Neural cell (in vitro differentiated cells): ENCODE data around the gene GPSM1. TPM values are rescaled to one million over a fixed set of nuclear protein-coding genes. Genes with fewer than 3 reads are reported as not detected.

ENCODE experiments used
- H2AFZ ChIP-seq: fragments of 200-600, 300-800 bp; sonication (generic), shearing (Covaris generic); 2 replicates; pipeline ENCODE4 v1.6.0; 2014; ENCODE audit warnings: low read depth, mild to moderate bottlenecking, antibody characterized with exemption, low read length, moderate library complexity
- H3F3A ChIP-seq: fragments of 200-600 bp; shearing (Covaris generic); 2 replicates; pipeline ENCODE4 v1.6.1; 2016; ENCODE audit warnings: mild to moderate bottlenecking, moderate library complexity, mixed read lengths, antibody characterized with exemption, low read length; ENCODE audit not compliant: insufficient read depth, poor library complexity, severe bottlenecking
- H3K27ac ChIP-seq: fragments of 200-600, 300-800 bp; sonication (generic), shearing (Covaris generic); 2 replicates; pipeline ENCODE4 v1.5.1; 2014; ENCODE audit warnings: mild to moderate bottlenecking, low read length, moderate library complexity
- H3K27me3 ChIP-seq: fragments of 300-800, 200-600 bp; sonication (generic), shearing (Covaris generic); 2 replicates; pipeline ENCODE4 v1.6.0; 2014; ENCODE audit warnings: mild to moderate bottlenecking, low read depth, low read length, moderate library complexity; ENCODE audit not compliant: insufficient read depth
- H3K36me3 ChIP-seq: fragments of 300-800, 200-600 bp; sonication (generic), shearing (Covaris generic); 2 replicates; pipeline ENCODE4 v1.5.1; 2014; ENCODE audit warnings: mild to moderate bottlenecking, antibody characterized with exemption, low read length, moderate library complexity; ENCODE audit not compliant: insufficient read depth
- H3K4me2 ChIP-seq: fragments of 300-800, 200-600 bp; sonication (generic), shearing (Covaris generic); 2 replicates; pipeline ENCODE4 v1.6.0; 2014; ENCODE audit warnings: mild to moderate bottlenecking, low read length
- H3K4me3 ChIP-seq: fragments of 300-800, 200-600 bp; sonication (generic), shearing (Covaris generic); 2 replicates; pipeline ENCODE4 v1.5.1; 2014; ENCODE audit warnings: mild to moderate bottlenecking, low read length, moderate library complexity
- H3K79me2 ChIP-seq: fragments of 200-600 bp; shearing (Covaris generic); replicated peaks from 2 replicates; pipeline ENCODE4 v1.6.0; 2014; ENCODE audit warnings: mild to moderate bottlenecking, low read length, moderate library complexity; ENCODE audit not compliant: insufficient read depth
- H3K9ac ChIP-seq: fragments of 300-800, 200-600 bp; sonication (generic), shearing (Covaris generic); 2 replicates; pipeline ENCODE4 v1.6.1; 2016; ENCODE audit warnings: mild to moderate bottlenecking, low read length, mixed read lengths
- H3K9me2 ChIP-seq: fragments of 200-600 bp; shearing (Covaris generic); 2 replicates; pipeline ENCODE4 v1.6.1; 2016; ENCODE audit warnings: mild to moderate bottlenecking, low read length, mixed read lengths; ENCODE audit not compliant: insufficient read depth
- H3K9me3 ChIP-seq: fragments of 200-600, 300-800 bp; sonication (generic), shearing (Covaris generic); 2 replicates; pipeline ENCODE4 v1.6.1; 2016; ENCODE audit warnings: mild to moderate bottlenecking, mixed run types, low read length, moderate library complexity, mixed read lengths
- H4K20me1 ChIP-seq: fragments of 200-600 bp; shearing (Covaris generic); 2 replicates; pipeline ENCODE4 v1.6.1; 2016; ENCODE audit warnings: mild to moderate bottlenecking, mixed run types; ENCODE audit not compliant: insufficient read depth
- EP300 ChIP-seq: fragments of 450-650 bp; conservative IDR thresholded peaks from 2 replicates; pipeline ENCODE4 v1.6.1; 2014; ENCODE audit warnings: antibody characterized with exemption, mild to moderate bottlenecking, moderate library complexity; ENCODE audit not compliant: poor library complexity, severe bottlenecking
- EZH2 ChIP-seq: fragments of 200-600, 300-800 bp; shearing (Covaris generic), sonication (generic); IDR thresholded peaks from 2 replicates; pipeline ENCODE4 v1.6.1; 2014; ENCODE audit warnings: antibody characterized with exemption, low read length, borderline replicate concordance, mild to moderate bottlenecking; ENCODE audit not compliant: insufficient read depth, poor library complexity, severe bottlenecking
- MXI1 ChIP-seq: fragments of 450-650 bp; conservative IDR thresholded peaks from 2 replicates; pipeline ENCODE4 v1.6.1; 2014; ENCODE audit warnings: antibody characterized with exemption, mild to moderate bottlenecking; ENCODE audit not compliant: poor library complexity, severe bottlenecking
- POLR2AphosphoS5 ChIP-seq: IDR thresholded peaks from 2 replicates; pipeline ENCODE4 v1.6.1; 2012
- RAD21 ChIP-seq: fragments of 450-650 bp; conservative IDR thresholded peaks from 2 replicates; pipeline ENCODE4 v1.6.1; 2014; ENCODE audit warnings: antibody characterized with exemption, mild to moderate bottlenecking, moderate library complexity
- SMC3 ChIP-seq: fragments of 450-650 bp; conservative IDR thresholded peaks from 2 replicates; pipeline ENCODE4 v1.6.1; 2014; ENCODE audit warnings: antibody characterized with exemption, mild to moderate bottlenecking, moderate library complexity; ENCODE audit not compliant: poor library complexity
- TAF1 ChIP-seq: IDR thresholded peaks from 2 replicates; pipeline ENCODE4 v1.6.1; 2012; ENCODE audit warnings: low read depth
- polyA plus RNA-seq: library from polyadenylated mRNA; depleted of rRNA; stranded (reverse); fragments of >200 nt; gene quantifications from 2 replicates; pipeline ENCODE4 v1.2.3, GENCODE V29; 2014
- TF ChIP-seq, protein P1 (sequence below): IDR thresholded peaks from 2 replicates; pipeline ENCODE4 v1.6.1; 2012; ENCODE audit warnings: borderline replicate concordance
- TF ChIP-seq, protein P2 (sequence below): fragments of 450-650 bp; IDR thresholded peaks from 2 replicates; pipeline ENCODE4 v1.5.1; 2014; ENCODE audit warnings: antibody characterized with exemption, mild to moderate bottlenecking, moderate library complexity; ENCODE audit not compliant: poor library complexity, severe bottlenecking

Gene GPSM1
- polyA plus RNA-seq, 1 donor from 2014 or later = 117 TPM

DNA sequence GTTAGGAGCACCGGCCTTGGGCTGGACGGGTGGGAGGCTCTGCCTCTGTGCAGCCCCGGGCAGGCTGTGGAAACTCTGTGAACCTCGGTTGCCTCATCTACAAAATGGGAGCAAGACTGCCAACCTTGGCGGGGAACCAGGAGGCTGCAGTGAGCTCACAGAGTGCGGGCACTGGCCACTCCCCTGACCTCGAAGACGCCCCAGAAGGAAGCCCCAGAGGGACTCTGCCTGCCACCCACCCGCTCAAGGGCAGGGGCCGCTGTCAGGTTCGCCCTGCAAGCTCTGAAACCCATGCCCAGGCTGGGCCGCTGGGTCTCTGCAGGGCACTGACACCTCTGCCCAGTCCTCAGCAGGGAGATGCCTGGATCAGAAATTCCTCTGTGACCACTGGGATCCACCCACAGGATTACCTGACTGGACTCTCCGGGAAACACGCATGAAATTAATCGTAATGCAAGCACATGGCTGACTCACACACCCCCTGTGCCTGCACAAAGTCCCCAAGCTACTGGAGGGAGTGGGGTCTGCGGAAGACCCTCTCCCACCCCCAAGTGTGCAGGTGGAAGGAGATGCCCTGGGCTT lies 30.8 kb upstream of the GPSM1 start:
- no peak overlapping the region for H3K4me2 ChIP-seq
- H3K9me3 ChIP-seq = no peaks in the 10 kb centered on the region
- TF ChIP-seq SMC3 (no peak), MXI1 (no peak), EZH2 (no peak), TAF1 (no peak), EP300 (no peak), POLR2AphosphoS5 (no peak), RAD21 (no peak)
- TF ChIP-seq, protein P1, sequence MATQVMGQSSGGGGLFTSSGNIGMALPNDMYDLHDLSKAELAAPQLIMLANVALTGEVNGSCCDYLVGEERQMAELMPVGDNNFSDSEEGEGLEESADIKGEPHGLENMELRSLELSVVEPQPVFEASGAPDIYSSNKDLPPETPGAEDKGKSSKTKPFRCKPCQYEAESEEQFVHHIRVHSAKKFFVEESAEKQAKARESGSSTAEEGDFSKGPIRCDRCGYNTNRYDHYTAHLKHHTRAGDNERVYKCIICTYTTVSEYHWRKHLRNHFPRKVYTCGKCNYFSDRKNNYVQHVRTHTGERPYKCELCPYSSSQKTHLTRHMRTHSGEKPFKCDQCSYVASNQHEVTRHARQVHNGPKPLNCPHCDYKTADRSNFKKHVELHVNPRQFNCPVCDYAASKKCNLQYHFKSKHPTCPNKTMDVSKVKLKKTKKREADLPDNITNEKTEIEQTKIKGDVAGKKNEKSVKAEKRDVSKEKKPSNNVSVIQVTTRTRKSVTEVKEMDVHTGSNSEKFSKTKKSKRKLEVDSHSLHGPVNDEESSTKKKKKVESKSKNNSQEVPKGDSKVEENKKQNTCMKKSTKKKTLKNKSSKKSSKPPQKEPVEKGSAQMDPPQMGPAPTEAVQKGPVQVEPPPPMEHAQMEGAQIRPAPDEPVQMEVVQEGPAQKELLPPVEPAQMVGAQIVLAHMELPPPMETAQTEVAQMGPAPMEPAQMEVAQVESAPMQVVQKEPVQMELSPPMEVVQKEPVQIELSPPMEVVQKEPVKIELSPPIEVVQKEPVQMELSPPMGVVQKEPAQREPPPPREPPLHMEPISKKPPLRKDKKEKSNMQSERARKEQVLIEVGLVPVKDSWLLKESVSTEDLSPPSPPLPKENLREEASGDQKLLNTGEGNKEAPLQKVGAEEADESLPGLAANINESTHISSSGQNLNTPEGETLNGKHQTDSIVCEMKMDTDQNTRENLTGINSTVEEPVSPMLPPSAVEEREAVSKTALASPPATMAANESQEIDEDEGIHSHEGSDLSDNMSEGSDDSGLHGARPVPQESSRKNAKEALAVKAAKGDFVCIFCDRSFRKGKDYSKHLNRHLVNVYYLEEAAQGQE = no peak
- TF ChIP-seq, protein P2, sequence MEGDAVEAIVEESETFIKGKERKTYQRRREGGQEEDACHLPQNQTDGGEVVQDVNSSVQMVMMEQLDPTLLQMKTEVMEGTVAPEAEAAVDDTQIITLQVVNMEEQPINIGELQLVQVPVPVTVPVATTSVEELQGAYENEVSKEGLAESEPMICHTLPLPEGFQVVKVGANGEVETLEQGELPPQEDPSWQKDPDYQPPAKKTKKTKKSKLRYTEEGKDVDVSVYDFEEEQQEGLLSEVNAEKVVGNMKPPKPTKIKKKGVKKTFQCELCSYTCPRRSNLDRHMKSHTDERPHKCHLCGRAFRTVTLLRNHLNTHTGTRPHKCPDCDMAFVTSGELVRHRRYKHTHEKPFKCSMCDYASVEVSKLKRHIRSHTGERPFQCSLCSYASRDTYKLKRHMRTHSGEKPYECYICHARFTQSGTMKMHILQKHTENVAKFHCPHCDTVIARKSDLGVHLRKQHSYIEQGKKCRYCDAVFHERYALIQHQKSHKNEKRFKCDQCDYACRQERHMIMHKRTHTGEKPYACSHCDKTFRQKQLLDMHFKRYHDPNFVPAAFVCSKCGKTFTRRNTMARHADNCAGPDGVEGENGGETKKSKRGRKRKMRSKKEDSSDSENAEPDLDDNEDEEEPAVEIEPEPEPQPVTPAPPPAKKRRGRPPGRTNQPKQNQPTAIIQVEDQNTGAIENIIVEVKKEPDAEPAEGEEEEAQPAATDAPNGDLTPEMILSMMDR = no peak

DNA sequence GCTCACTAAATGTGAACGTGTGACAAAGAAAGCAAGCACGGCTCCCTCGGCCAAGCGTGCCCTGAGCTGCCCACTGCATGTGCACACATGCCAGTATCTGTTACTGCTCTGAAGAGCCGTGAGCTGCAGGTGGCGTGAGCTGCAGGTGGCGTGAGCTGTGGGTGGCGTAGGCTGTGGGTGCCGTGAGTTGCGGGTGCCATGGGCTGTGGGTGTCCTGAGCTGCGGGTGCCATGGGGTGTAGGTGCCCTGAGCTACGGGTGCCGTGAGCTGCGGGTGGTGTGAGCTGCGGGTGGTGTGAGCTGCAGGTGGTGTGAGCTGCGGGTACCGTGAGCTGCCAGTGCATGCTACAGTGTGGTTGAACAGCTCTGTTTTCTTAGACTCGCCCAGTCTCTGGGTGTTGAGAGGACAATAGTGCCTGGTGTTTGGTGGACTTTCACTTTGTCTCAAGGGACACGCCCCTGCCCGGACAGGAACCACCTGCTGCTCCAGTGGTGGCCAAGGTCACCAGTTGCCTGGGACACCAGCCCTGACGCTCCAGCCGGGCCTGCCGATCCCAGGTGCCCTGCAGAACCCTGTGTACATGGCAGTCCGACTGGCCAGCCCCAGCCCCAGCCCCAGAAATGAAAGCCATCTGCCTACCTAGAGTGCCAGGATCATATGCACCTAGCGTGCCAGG lies 30.2 kb upstream of the GPSM1 start:
- TF ChIP-seq EZH2 (no peak), SMC3 (no peak), POLR2AphosphoS5 (no peak), MXI1 (no peak), EP300 (no peak), RAD21 (no peak), TAF1 (no peak)
- TF ChIP-seq, protein P2 = no peak
- TF ChIP-seq, protein P1 = no peak
- no peaks in the 10 kb centered on the region for H3K9me3 ChIP-seq
- H3K79me2 ChIP-seq = no peaks in the 10 kb centered on the region
- H3K9ac ChIP-seq = no peak overlapping the region
- H4K20me1 ChIP-seq = no peaks in the 10 kb centered on the region
- no peaks in the 10 kb centered on the region for H3K36me3 ChIP-seq
- H3K4me3 ChIP-seq = no peak overlapping the region
- no peaks in the 10 kb centered on the region for H3K27me3 ChIP-seq
- no peaks in the 10 kb centered on the region for H3F3A ChIP-seq
- H3K27ac ChIP-seq = no peak overlapping the region
- H3K9me2 ChIP-seq = no peaks in the 10 kb centered on the region
- H2AFZ ChIP-seq = no peak overlapping the region
- no peak overlapping the region for H3K4me2 ChIP-seq

More for the DNA sequence above, 30.8 kb upstream of the GPSM1 start:
- H3K36me3 ChIP-seq = no peaks in the 10 kb centered on the region
- no peak overlapping the region for H3K4me3 ChIP-seq
- no peaks in the 10 kb centered on the region for H3K27me3 ChIP-seq
- no peaks in the 10 kb centered on the region for H3K79me2 ChIP-seq
- H2AFZ ChIP-seq = no peak overlapping the region
- no peak overlapping the region for H3K9ac ChIP-seq
- no peak overlapping the region for H3K27ac ChIP-seq
- no peaks in the 10 kb centered on the region for H3K9me2 ChIP-seq
- no peaks in the 10 kb centered on the region for H3F3A ChIP-seq
- no peaks in the 10 kb centered on the region for H4K20me1 ChIP-seq
